ENCODE results near the gene CACNB2.

Gene CACNB2

GRCh38 chr10:18231480-18231879 is 91.3 kb downstream of the CACNB2 start:
- no peak for DNase-seq

- DNase-seq, result no peak
Measured at GRCh38 chr10:18233775-18234174, 93.6 kb downstream of the CACNB2 start.

GRCh38 chr10:18235477-18235876 is 95.3 kb downstream of the CACNB2 start:
- no peak for DNase-seq

- DNase-seq, result no peak
Measured at GRCh38 chr10:18236756-18237155, 96.5 kb downstream of the CACNB2 start.

GRCh38 chr10:18238870-18239485 is 98.8 kb downstream of the CACNB2 start:
- DNase-seq, result no peak

- DNase-seq, result no peak
Measured at GRCh38 chr10:18240185-18240882, 100.1 kb downstream of the CACNB2 start.

GRCh38 chr10:18246967-18247366 is 106.7 kb downstream of the CACNB2 start:
- DNase-seq, result no peak

- DNase-seq, result no peak
Measured at GRCh38 chr10:18252086-18252485, 111.9 kb downstream of the CACNB2 start.

- DNase-seq, result no peak
Measured at GRCh38 chr10:18254086-18254485, 113.9 kb downstream of the CACNB2 start.

GRCh38 chr10:18254692-18255091 is 114.5 kb downstream of the CACNB2 start:
- no peak for DNase-seq

- DNase-seq, result no peak
Measured at GRCh38 chr10:18260310-18260922, 120.2 kb downstream of the CACNB2 start.

GRCh38 chr10:18261063-18261610 is 120.9 kb downstream of the CACNB2 start:
- DNase-seq, result no peak

GRCh38 chr10:18261768-18262231 is 121.6 kb downstream of the CACNB2 start:
- no peak for DNase-seq

- DNase-seq, result no peak
Measured at GRCh38 chr10:18264466-18265050, 124.3 kb downstream of the CACNB2 start.

- no peak for DNase-seq
Measured at GRCh38 chr10:18268005-18268404, 127.8 kb downstream of the CACNB2 start.

- DNase-seq, result no peak
Measured at GRCh38 chr10:18271491-18271890, 131.3 kb downstream of the CACNB2 start.

- no peak for DNase-seq
Measured at GRCh38 chr10:18273039-18273438, 132.8 kb downstream of the CACNB2 start.

GRCh38 chr10:18278181-18278580 is 138.0 kb downstream of the CACNB2 start:
- no peak for DNase-seq

- DNase-seq, result no peak
Measured at GRCh38 chr10:18279173-18279572, 138.9 kb downstream of the CACNB2 start.

GRCh38 chr10:18282094-18282493 is 141.9 kb downstream of the CACNB2 start:
- DNase-seq, result no peak

- no peak for DNase-seq
Measured at GRCh38 chr10:18290651-18291313, 150.6 kb downstream of the CACNB2 start.

GRCh38 chr10:18293536-18294510 is 153.6 kb downstream of the CACNB2 start:
- no peak for DNase-seq

Data from activated gamma-delta T cell (primary cell).